Left ventricle myocardium superior (tissue), 1 donor: ENCODE results near the gene SMAP1. TPM values are rescaled to one million over a fixed set of nuclear protein-coding genes. Genes with fewer than 3 reads are reported as not detected.

Source experiments
- ATAC-seq: fragments of 200-7000 bp; cut with Tn5 transposase; one replicate; pipeline ENCODE4 v1.9.1; 2020; ENCODE audit warnings: mild to moderate bottlenecking, moderate library complexity
- DNase-seq: peaks from one replicate; pipeline ENCODE4 v3.0.0-alpha.2; 2020
- intact Hi-C: fragments of 100-400 bp; cut with micrococcal nuclease; formaldehyde crosslinking; loops from one replicate; pipeline ENCODE4 v1.11.0; 2022
- total RNA-seq: library from RNA; stranded (reverse); fragmentation: NEBNext Ultra II Directional; extraction: Animal tissue kit (Norgen Biotek cat#: 25700); gene quantifications from one replicate; pipeline ENCODE4 v1.2.1, GENCODE V29; 2021
- donor health status: DM: no; HTN: yes; CAD: no; lungs with severe emphysema.

SMAP1 gene
- total RNA-seq, 1 donor from 2014 or later = 32.2 TPM

DNA sequence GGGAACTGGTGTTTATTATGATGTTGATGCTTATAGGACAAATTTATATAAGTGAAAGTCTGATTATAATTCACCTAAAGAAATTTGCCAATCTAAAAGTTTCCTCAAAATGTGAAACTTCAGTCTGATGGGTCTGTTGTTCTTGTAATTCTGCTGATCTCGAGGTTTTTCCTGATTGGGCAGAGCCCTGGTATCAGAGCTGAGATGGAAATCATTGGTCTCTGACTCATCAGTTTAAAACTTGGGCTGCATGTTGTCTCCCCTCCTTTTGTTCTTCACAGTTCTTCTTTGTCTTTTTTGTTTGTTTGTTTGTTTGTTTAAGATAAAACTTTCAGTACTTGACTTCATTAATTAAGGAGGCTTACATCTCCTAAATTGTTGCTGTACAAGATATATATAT is 5.9 kb downstream of the SMAP1 start:
- intact Hi-C loops = no loop called here
- no peak for DNase-seq
- peak; percentile 39 for ATAC-seq

DNA sequence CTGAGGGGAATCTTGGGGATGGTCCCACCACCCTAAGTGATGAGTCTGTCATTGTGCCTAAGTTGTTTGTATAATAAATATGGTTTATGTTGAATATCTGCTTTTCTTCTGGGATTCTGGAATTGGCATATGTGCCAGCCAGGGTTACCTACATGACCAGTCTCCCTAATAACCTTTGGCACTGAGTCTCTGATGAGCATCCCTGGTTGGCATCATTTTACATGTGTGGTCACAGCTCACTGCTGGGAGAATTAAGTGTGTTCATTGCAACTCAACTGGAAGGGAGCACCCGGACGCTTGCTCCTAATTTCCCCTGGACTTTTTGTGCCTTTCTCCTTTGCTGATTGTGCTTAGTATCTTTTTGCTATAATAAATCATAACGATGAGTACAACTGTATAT is 8.1 kb downstream of the SMAP1 start:
- no peak for DNase-seq
- intact Hi-C loops = no loop called here
- no peak for ATAC-seq

DNA sequence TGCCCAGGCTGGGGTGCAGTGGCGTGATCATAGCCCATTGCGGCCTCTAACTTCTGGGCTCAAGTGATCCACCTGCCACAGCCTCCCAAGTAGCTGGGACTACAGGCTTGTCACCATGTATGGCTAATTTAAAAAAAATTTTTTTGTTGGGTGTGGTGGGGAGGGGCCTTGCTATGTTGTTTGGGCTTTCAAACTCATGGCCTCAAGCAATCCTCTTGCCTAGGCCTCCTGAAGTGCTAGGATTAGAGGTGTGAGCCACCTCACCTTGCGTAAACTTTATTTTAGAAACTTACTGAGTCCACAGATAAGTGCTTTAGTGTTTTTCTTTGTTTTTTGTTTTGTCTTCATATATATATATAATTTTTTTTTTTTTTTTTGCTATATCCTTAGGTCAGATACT is 9.1 kb downstream of the SMAP1 start:
- no peak for DNase-seq
- ATAC-seq = no peak
- intact Hi-C loops = no loop called here

DNA sequence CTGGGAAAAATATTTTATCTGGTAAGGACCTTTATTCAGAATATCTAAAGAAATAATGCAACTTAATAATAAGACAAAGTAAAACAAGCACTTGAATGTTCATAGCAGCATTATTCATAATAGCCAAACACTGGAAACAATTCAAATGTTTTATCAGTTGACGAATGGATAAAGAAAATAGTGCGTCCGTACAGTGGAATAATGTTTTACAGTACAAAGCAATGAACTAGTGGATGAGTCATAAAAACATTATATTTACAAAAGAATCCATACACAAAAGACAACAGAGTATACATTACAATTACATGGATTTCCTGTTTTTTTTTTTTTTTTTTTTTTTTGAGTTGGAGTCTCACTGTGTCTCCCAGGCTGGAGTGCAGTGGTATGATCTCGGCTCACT is 12.7 kb downstream of the SMAP1 start:
- DNase-seq (no peak), ATAC-seq (no peak)
- intact Hi-C loops = no loop called here

GRCh38 chr6:70684794-70685493 is 17.3 kb downstream of the SMAP1 start:
- no peak for DNase-seq
- ATAC-seq = peak; percentile 26
- intact Hi-C loops = no loop called here

DNA sequence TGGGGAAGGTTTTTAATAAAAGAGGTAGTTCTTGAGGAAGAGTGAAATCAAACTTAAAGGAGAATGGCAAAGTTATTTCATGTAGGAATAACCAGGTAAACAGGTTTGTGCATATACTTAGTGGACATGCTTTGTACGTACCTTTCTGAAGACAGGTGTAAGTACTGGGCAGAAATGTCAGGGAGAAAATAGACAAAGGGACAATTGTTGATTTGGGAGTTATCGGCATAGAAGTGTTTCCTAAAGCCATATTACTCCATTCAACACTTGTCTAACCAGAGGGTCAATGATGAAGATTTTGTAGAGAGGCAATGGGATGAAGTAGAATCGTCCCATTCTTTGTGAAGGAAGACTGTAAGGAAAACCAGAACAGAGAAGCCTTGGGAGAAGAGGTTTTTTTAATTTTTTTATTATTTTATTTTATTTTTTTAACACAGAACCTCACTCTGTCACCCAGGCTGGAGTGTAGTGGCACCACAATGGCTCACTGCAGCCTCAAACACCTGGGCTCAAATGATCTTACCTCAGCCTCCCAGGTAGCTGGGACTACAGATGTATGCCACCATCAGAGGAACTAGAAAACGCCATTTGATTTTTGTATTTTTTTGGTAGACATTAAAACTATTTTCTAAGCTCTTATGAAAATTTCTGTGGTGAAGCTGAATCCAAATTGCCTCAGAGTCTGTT is 18.0 kb downstream of the SMAP1 start:
- DNase-seq (no peak), ATAC-seq (no peak)
- intact Hi-C loops = loop anchor here (2.0 kb wide), 1 partner anchor 139 kb away; no protein-coding TSS in a partner anchor

DNA sequence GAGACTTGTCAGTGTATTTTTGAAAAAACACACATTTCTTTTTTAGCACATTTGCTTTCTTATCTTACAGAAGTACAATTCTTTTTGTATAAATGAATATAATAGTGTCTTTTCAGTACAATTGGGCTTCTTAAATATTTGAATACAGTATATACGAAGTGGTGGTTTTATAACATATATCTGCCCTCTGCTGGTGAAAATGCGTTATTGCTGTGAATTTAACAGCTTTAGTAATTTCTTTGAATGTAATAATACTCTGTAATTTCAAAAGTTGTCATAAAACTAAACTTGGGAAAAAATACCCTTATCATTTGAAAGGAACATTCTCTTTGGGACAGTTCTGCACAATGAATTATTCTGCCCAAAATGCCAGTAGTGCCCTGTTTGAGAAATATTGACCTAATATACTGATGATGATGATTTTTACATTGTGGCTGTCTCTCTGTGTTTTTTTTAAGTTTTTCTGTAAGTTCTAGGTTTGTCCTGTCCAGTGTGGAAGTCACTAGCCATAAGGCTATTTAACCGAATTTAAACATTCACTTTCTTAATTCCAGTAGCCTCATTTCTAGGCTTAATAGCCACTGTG is 19.0 kb downstream of the SMAP1 start:
- peak; percentile 66 for ATAC-seq
- DNase-seq = no peak
- intact Hi-C loops = loop anchor here (2.0 kb wide), 1 partner anchor 140 kb away; no protein-coding TSS in a partner anchor

DNA sequence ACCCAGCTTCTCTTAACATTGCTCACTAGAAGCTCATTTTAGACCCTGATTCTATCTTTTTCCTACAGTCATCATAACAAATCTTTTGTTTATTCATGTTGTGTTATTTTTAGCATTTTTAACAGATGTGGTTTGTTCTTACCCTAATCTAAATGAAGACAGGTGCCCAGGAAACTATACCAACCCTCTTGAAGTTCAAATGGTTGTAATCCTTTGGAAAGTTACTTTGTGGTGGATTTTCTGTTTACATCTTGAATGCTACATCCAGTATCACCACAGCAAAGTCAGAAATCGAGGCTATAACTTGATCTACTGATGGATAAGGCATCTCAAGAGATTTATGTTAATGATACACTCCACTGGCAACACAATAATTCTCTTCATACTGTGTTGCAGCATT is 26.2 kb downstream of the SMAP1 start:
- no peak for DNase-seq
- intact Hi-C loops = no loop called here

GRCh38 chr6:70694371-70694770 is 26.7 kb downstream of the SMAP1 start:
- DNase-seq (no peak), ATAC-seq (peak; percentile 77)
- intact Hi-C loops = no loop called here

More for the DNA sequence above, 26.2 kb downstream of the SMAP1 start:
- ATAC-seq = no peak

GRCh38 chr6:70700922-70701876 is 33.5 kb downstream of the SMAP1 start:
- ATAC-seq = peak; percentile 91
- DNase-seq = peak; percentile 74
- intact Hi-C loops = no loop called here

DNA sequence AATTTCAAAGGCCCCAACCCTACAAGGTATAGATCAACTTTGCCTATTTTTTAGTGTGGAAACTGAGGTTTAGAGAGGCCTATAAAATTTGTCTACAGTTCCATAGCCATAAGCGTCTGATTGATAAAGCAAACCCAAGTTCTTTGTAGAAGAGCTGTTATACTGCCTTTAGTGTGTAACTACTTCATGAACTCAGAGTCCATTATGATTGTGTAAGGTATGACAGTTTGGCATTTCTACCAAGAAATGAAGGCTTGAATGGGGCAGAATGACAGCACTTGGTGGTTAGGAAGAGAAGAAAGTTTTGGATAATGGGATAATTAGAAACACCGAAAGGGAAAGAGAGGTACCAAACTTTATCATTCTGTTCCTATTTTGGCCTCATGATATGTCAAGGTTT is 38.1 kb downstream of the SMAP1 start:
- intact Hi-C loops = loop anchor here (2.0 kb wide), 1 partner anchor 179 kb away; no protein-coding TSS in a partner anchor
- ATAC-seq (no peak), DNase-seq (no peak)

GRCh38 chr6:70706491-70707123 is 38.9 kb downstream of the SMAP1 start:
- DNase-seq = no peak
- no peak for ATAC-seq
- intact Hi-C loops = loop anchor here (2.0 kb wide), 1 partner anchor 178 kb away; no protein-coding TSS in a partner anchor

DNA sequence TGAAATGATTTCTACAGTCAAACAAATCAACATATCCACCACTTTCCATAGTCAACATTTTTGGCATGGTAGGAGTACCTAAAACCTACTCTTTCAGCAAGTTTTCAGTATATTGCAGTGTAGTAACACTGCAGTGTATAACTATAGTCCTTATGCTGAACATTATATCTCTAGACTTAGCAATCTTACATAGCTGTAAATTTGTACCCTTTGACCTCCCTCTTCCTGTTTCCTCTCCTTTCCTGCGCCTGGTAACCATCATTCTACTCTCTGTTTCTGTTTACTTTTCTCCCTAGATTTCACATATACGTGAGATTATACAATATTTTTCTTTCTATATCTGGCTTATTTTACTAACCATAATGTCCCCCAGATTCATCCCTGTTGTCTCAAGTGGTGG is 40.2 kb downstream of the SMAP1 start:
- no peak for DNase-seq
- no peak for ATAC-seq
- intact Hi-C loops = loop anchor here (2.0 kb wide), 1 partner anchor 177 kb away; no protein-coding TSS in a partner anchor

- no peak for ATAC-seq
- intact Hi-C loops = no loop called here
- no peak for DNase-seq
Observed at GRCh38 chr6:70708448-70708847, 40.8 kb downstream of the SMAP1 start.

- intact Hi-C loops = no loop called here
- ATAC-seq (no peak), DNase-seq (no peak)
Observed at GRCh38 chr6:70709826-70710225, 42.1 kb downstream of the SMAP1 start.

- intact Hi-C loops = no loop called here
- ATAC-seq = no peak
- DNase-seq = no peak
Observed at GRCh38 chr6:70714716-70715257, 47.1 kb downstream of the SMAP1 start.

GRCh38 chr6:70717038-70717801 is 49.5 kb downstream of the SMAP1 start:
- intact Hi-C loops = no loop called here
- no peak for DNase-seq
- ATAC-seq = peak; percentile 38

DNA sequence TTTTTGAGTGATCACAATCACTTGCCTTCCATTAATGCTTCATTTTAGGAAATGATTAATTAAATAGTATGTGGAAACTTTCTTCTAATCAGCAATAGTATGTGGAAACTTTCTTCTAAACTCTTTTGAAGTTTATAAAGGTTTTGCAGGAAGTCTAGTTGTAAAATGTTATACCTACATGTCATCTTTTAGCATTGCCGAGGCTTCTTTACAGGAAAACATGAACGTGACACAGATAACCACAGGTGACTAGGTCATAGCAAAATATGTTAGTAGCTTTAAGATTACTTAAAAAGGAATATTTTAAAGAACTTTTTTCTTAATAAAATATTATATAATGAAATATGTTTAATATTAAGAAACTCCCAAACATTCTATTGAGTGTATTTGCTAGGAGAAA is 56.8 kb downstream of the SMAP1 start:
- intact Hi-C loops = no loop called here
- ATAC-seq (no peak), DNase-seq (no peak)
